Heart right ventricle (tissue), 16 donors: ENCODE data around the gene ABHD3. TPM values are rescaled to one million over a fixed set of nuclear protein-coding genes. Genes with fewer than 3 reads are reported as not detected.
"Not testable (repeated sequence)": the region's sequence is repeated elsewhere in the genome, so short reads cannot be mapped to it uniquely, and the experiment has no call there.

Experiments
- ATAC-seq, 8 donors: fragments of 200-7000 bp; cut with Tn5 transposase; one replicate each; pipeline ENCODE4 v1.9.1; 2020; ENCODE audit warnings: mild to moderate bottlenecking in 8 of 8, moderate library complexity in 8 of 8, moderate number of reproducible peaks in 1 of 8
- DNase-seq, 2 donors: peaks; one replicate each; pipeline ENCODE4 v3.0.0-alpha.2; 2020
- H3K27ac ChIP-seq, 10 donors: fragments of 200-600 bp; sonication (generic) in 2 of 10; one replicate each; pipeline versions ENCODE4 v1.5.0 to v1.8.0; 2020 to 2022; ENCODE audit warnings: mild to moderate bottlenecking in 3 of 10
- H3K27me3 ChIP-seq, 7 donors: fragments of 200-600 bp; one replicate each; pipeline ENCODE4 v1.8.0; 2021 to 2022; ENCODE audit warnings: mild to moderate bottlenecking in 2 of 7
- H3K36me3 ChIP-seq, 9 donors: fragments of 200-600 bp; sonication (generic) in 1 of 9; one replicate each; pipeline versions ENCODE4 v1.5.0 to v1.8.0; 2020 to 2022; ENCODE audit warnings: mild to moderate bottlenecking in 2 of 9
- H3K4me1 ChIP-seq, 9 donors: fragments of 200-600 bp; sonication (generic) in 1 of 9; one replicate each; pipeline versions ENCODE4 v1.5.0 to v1.8.0; 2020 to 2022; ENCODE audit warnings: mild to moderate bottlenecking in 4 of 9
- H3K4me3 ChIP-seq, 10 donors: fragments of 200-600 bp; sonication (generic) in 2 of 10; one replicate each; pipeline versions ENCODE4 v1.5.0 to v1.8.0; 2020 to 2022; ENCODE audit warnings: mild to moderate bottlenecking in 7 of 10, moderate library complexity in 2 of 10
- H3K9me3 ChIP-seq, 11 donors: fragments of 200-600 bp in 10 of 11; sonication (generic) in 2 of 11; one replicate each; pipeline versions ENCODE4 v1.5.0 to v1.8.0; 2013 to 2022; ENCODE audit warnings: mild to moderate bottlenecking in 2 of 11, control low read depth in 1 of 11, moderate library complexity in 1 of 11
- CTCF ChIP-seq, 9 donors: fragments of 200-600 bp; sonication (generic) in 2 of 9; IDR thresholded peaks; one replicate each; pipeline versions ENCODE4 v1.5.0 to v1.8.0; 2021 to 2022; ENCODE audit warnings: antibody characterized with exemption in 9 of 9, mild to moderate bottlenecking in 5 of 9, moderate library complexity in 1 of 9
- WGBS, 2 donors: extraction: QIAGEN DNeasy Blood & Tissue Kit; methylation state at CpG; one replicate each; pipeline ENCODE4 v1.1.7; 2013; ENCODE audit warnings: inconsistent platforms in 1 of 2; 5-methylcytosine and 5-hydroxymethylcytosine counted together
- intact Hi-C, 10 donors: fragments of 100-400 bp; cut with DNase I; formaldehyde crosslinking; loops; one replicate each; pipeline versions ENCODE4 v1.11.1 to v1.14.2; 2022
- polyA plus RNA-seq, 2 donors: library from polyadenylated mRNA; stranded (reverse); fragments of 200-250 nt; gene quantifications; one replicate each; pipeline ENCODE4 v1.2.3, GENCODE V29; 2013
- total RNA-seq, 10 donors: library from RNA; stranded (reverse); fragmentation: NEBNext Ultra II Directional in 3 of 10; extraction: Animal tissue kit (Norgen Biotek cat#: 25700) in 3 of 10; gene quantifications; one replicate each; pipeline versions ENCODE4 v1.2.1 to v1.2.4, GENCODE V29; 2021 to 2023
- donor health status: Arrhythmogenic right ventricular cardiomyopathy.
- donor health status: ischemic (EF 13 %, LVEDD 7.1; RV severe dilation, severe dysfunction).
- donor health status: healthy with polysubstance abuse.
- donor health status: DM: no; HTN: yes; CAD: no.
- donor health status: DM: no; HTN: no; CAD: no.
- donor health status: ischemic (EF 25% LVEDD 6.9; RV normal size, moderate dysfunction).
- donor health status: ischemic (EF 25% LVEDD 5.7; RV mildly dilated, moderate dysfunction).
- donor health status: healthy.
- donor health status: DM: yes; HTN: yes; CAD: no.
- donor health status: Ischemic cardiomyopathy.
- donor health status: ischemic (EF 35%, LVEDD 5.7; RV mildly dilated, moderate dysfunction).
- donor health status: nonischemic (EF 11% LVEDD 7.7; RV severe dilation, severe dysfunction).
- donor health status: DM: yes; HTN: yes; CAD: no.
- donor health status: PGD.
- donor health status: ischemic (EF 29% LVEDD 5.4; RV normal size, mild dysfunction).
- donor health status: nonischemic (EF 23%, LVEDD 6.1; RV moderate dilation, normal function).

ABHD3 gene
- total and polyA plus RNA-seq, 12 donors = 2.2 to 28.2 (median 4.2) TPM

- peaks cover 0 to 43% (median 7%) of the 10 kb centered on the region in 9 donors for H3K36me3 ChIP-seq
- WGBS, 2 donors = 80 to 88% methylated on average over 4 of the region's 4 CpGs
These were observed 69.9 kb downstream of the ABHD3 start for GRCh38 chr18:21634588-21635199.

GRCh38 chr18:21632393-21632792 lies 72.2 kb downstream of the ABHD3 start:
- DNase-seq (no peak), ATAC-seq (no peak)
- intact Hi-C loops = loop anchor here in 1 of 10 donors (10.0 kb wide), 1 partner anchor 72 kb away; the partner anchor contains the start of gene ABHD3
- no peaks in the 10 kb centered on the region for H3K4me1 ChIP-seq
- peak in 3 of 9 donors; percentile 4 to 13 (median 11) for TF ChIP-seq CTCF (IDR thresholded peaks at IDR 0.05)
- H3K36me3 ChIP-seq = peaks cover 0 to 65% (median 18%) of the 10 kb centered on the region in 9 donors
- H3K27me3 ChIP-seq = no peaks in the 10 kb centered on the region
- H3K27ac ChIP-seq = no peak overlapping the region
- no peak overlapping the region for H3K4me3 ChIP-seq
- WGBS, 2 donors = 100% methylated on average over 1 of the region's 1 CpG
- no peaks in the 10 kb centered on the region for H3K9me3 ChIP-seq

More at GRCh38 chr18:21634588-21635199, 69.9 kb downstream of the ABHD3 start:
- Histone ChIP-seq H3K27ac (no peak overlapping the region), H3K4me1 (no peaks in the 10 kb centered on the region), H3K9me3 (no peaks in the 10 kb centered on the region), H3K4me3 (no peak overlapping the region), H3K27me3 (no peaks in the 10 kb centered on the region)
- ATAC-seq = no peak
- intact Hi-C loops = loop anchor here in 1 of 10 donors (10.0 kb wide), 1 partner anchor 70 kb away; the partner anchor contains the start of gene ABHD3
- TF ChIP-seq CTCF (IDR thresholded peaks at IDR 0.05) = no peak
- no peak for DNase-seq

GRCh38 chr18:21629089-21629832 lies 75.3 kb downstream of the ABHD3 start:
- Histone ChIP-seq H3K36me3 (peaks cover 0 to 96% (median 31%) of the 10 kb centered on the region in 9 donors), H3K9me3 (no peaks in the 10 kb centered on the region), H3K4me3 (no peak overlapping the region), H3K27ac (no peak overlapping the region), H3K4me1 (no peaks in the 10 kb centered on the region), H3K27me3 (no peaks in the 10 kb centered on the region)
- DNase-seq = no peak
- TF ChIP-seq CTCF (IDR thresholded peaks at IDR 0.05) = no peak
- intact Hi-C loops = loop anchor here in 1 of 10 donors (10.0 kb wide), 1 partner anchor 236 kb away; no protein-coding TSS in a partner anchor
- WGBS, 2 donors = 79 to 82% methylated on average over 9 of the region's 9 CpGs
- no peak for ATAC-seq

- peak overlapping the region in 2 of 10 donors; percentile 36 to 49 for H3K27ac ChIP-seq
- H3K36me3 ChIP-seq = peaks cover 0 to 90% (median 31%) of the 10 kb centered on the region in 9 donors
- ATAC-seq = peak in 4 of 8 donors; percentile 35 to 72 (median 58)
- H3K27me3 ChIP-seq, H3K4me1 ChIP-seq, H3K4me3 ChIP-seq, H3K9me3 ChIP-seq: not testable (repeated sequence)
- intact Hi-C loops = loop anchor here in 1 of 10 donors (10.0 kb wide), 1 partner anchor 243 kb away; no protein-coding TSS in a partner anchor
- peak in 1 of 2 donors; percentile 13 for DNase-seq
- 69 to 74% methylated on average over 9 of the region's 9 CpGs for WGBS, 2 donors
These were observed 82.9 kb downstream of the ABHD3 start for GRCh38 chr18:21621640-21622039.
